ENCODE measurements around the gene FBXL16.

DNA sequence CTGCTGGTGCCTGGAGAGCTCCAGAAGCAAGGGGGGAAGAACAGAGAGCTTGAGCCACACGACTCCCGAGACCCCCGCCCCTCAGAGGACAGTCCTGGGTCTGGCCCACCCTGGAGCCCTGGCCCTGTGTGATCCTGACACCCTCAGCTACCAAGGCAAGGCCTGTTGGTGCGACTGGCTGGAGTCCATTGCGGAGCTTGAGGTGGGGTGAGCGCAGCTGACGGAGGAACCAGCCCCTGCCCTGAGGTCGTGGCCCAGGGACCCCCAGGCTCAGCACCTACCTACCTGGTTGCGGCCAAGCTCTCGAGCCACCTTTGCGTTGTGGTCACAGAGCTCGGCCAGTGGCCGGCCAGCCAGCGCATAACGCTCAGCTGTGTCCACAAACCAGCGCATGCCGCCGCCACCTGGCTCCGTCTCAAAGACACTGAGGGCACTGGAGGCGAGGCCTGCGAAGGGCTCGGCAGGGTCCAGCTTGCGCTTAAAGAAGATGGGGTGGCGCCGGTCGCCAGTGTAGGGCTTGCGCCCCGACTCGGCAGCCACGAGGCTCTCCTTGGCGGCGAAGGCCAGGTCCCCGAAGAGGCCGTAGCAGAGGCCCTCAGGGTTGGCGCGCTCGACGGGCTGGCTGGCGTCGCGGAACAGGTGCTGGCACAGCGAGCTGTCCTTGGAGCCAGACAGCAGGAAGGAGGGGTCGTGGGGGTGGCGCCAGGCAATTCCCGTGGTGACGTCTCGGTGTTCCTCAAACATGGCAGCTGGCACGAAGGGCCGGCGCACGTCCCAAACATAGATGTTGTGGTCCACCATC is 18.9 kb downstream of the FBXL16 start:
- TF ChIP-seq POLR2A (IDR thresholded peaks at IDR 0.05; ENCODE audit: low read depth, low read length) (no peak), POLR2AphosphoS5 (IDR thresholded peaks at IDR 0.05; ENCODE audit: low read depth, low read length) (no peak), TAF1 (IDR thresholded peaks at IDR 0.05; ENCODE audit: borderline replicate concordance, low read depth, low read length) (no peak)
